Stimulated activated CD4-positive, alpha-beta T cell treated with anti-CD3 and anti-CD28 coated beads, TNF-alpha, amount 100 ng/mL, for 24 hours (primary cell): ENCODE measurements around the gene RBP7.
A peak's percentile ranks its signal among the peaks of the same experiment; 100 is the strongest.
"Not testable (repeated sequence)": the region's sequence is repeated elsewhere in the genome, so short reads cannot be mapped to it uniquely, and the experiment has no call there.

Source experiments
- DNase-seq, 3 experiments: peaks; one replicate each; pipeline ENCODE4 v3.0.0-alpha.2; 2020; ENCODE audit warnings: low read depth in 3 of 3

The RBP7 gene

DNA sequence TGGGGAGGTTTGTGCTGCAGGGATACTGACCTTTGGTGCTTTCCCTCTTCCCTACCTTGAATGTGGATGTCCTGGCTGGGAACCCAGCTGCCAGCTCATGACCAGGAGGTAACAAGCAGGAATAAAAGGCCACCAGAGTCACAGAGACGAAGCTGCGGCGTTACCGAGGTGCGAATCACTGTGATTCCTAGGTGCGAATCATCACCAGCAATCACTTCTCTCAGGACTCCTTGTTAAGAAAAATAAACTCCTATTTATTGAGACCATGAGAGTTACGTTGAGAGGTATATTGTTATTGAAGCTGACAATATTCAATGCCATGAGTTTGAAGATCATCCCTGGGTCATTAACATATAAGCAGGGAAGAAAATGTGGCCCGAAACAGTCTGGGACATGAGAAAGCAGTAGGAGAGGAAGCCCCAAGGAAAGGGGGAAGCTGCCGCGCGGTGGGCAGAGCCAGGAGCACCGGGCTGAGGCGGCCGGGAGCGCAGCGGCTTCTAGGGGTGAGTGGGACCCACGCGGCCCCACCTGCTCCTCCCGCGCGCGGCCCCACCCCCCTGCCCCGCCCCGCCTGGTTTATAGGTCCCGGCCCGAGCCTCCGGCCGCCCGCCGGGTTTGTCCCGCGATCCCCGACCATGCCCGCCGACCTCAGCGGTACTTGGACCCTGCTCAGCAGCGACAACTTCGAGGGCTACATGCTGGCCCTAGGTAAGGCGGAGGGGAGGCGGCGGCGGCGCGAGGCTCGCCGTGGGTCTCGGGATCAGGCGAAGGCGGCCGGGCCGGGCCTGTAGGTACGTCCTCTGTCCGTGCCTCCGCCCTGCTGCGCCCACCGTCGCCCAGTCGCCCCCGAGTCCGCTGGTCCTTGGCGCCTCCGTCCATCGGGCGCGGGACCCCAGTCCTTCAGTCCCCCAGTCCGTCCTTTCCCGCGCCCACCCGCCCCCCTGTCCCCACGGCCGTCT is at the start of gene RBP7:
Gene RBP7, plus strand, starts transcription at position 605 of the 959 bp plus-strand sequence. Its CDS starts 31 bp downstream, at position 636.
- peak in 1 of 3 experiments; percentile 5 for DNase-seq

DNA sequence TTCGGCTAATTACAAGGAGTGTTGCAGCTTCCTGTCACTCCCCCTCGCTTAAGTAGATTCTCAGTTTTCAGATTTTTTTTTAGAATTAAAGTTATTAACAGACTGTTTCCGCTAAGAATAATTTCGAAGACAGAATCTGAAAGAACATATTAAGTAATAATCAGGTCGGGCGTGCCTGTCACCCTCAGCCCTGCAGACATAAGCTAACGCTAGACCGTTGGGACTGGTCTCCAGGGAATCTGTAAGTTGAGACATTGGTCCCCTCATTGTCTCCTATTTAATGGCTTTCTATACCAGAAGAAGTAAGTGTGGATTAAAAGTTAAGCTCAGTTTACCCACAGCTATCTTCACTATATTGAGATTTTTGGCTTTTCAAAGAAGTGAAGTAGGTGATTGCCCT is 39.3 kb upstream of the RBP7 start:
- DNase-seq = no peak

DNA sequence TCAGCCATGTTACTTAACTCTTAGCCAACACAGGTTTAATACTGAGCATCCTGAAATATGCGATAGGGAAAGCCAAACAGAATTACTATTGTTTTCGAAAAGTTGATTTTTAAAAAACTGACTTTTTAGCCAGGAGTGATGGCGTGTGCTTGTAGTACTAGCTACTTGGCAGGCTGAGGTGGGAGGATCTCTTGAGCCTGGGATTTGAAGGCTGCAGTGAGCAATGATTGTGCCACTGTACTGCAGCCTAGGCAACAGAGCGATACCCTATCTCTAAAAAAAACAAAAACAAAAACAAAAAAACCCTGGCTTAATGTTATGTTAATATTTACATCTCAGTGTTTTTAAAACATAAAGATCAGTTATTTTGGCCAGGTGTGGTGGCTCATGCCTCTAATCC is 37.0 kb upstream of the RBP7 start:
- DNase-seq = no peak

DNA sequence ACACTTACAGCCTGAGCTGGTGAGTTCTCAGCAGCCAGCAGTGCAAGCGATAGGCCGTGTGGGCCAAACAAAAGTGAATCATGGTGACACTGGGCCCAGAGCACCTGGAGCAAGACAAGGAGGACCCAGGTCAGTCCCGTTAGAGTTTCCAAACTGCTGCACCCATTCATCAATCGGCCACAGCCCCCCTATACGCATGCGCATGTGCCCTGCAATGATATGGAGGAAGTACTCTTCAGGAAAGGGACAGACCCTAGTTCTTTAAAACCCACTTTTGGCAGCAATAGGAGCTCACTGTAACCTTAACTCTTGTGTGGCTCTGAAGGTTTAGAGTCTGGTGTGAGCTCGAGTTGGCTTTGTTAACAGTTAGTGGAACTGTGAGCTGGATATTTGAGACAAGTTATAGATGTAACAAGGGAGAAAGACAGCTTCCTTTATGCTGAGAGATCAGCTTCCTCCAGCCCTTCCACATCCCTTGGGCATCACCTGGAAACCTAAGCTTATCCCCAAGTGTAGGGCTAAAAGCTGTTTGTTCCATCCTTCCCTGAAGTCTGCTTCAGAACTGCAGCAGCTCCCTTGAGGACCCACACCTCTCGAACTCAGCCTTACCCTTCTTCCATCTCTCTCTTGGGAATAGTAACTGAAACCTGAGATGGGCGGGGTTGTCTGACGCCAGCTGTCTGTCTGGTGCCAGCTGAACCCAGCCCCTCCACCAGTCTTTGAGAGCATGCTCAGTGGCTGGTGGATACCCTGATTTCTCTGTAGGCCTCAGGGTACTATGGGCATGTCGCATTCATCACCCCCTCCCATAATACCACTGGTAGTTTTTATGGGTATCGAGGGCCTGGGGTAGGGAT is 36.1 kb upstream of the RBP7 start:
- no peak for DNase-seq

DNA sequence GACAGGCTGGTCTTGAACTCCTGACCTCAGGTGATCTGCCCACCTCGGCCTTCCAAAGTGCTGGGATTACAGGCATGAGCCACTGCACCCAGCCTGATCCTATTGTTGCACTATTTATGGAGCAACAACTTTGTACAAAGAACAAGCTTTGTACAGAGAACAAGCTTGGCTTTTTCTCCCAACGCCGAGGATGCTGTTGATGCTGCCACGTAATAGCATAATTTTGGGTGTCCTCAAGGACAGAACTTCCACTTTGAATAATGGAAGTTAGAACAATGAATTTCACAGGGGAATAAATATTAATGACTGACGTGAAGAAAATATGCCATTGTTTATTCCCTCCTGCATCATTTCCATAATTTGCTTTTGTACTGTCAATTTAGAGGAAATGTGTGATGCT is 12.8 kb upstream of the RBP7 start:
- DNase-seq = no peak

DNA sequence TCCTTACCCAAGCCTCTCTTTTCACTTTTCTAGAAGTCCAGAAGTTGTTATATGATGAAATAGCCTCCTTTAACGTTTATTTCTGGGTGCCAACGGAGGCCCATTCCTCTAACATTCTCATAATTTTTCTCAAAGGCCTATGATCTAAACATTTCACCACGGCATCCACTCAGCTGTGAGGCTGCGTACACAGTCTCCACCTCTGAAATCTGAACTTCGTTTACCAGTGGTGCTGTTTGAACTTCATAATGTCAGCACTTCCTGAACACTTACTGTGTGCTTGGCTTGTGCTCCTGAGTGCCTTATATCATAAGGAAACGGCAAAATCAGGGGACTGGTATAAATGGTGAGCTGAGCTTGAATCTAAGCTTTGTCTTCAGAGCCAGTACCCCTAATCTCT is 12.0 kb upstream of the RBP7 start:
- no peak for DNase-seq

DNA sequence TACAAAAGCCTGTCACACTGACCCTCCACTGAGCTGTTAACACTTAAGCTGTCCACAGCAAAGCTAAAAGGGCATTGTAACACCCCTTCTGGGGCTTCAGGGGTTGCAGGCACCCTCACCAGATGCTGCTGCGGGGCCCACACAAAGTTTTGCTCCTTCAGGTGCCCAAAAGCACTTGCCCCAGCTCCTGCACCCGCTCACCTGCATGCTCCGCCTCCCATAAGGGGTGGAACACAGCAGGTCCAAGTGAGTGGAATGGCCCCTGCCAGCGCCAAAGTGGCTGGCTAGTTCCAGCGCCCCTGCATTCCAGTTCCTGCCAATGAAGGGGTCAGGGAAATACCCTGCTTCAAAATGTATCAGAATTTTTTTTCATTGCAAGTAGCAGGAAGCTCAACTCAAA is 7.3 kb upstream of the RBP7 start:
- no peak for DNase-seq

DNA sequence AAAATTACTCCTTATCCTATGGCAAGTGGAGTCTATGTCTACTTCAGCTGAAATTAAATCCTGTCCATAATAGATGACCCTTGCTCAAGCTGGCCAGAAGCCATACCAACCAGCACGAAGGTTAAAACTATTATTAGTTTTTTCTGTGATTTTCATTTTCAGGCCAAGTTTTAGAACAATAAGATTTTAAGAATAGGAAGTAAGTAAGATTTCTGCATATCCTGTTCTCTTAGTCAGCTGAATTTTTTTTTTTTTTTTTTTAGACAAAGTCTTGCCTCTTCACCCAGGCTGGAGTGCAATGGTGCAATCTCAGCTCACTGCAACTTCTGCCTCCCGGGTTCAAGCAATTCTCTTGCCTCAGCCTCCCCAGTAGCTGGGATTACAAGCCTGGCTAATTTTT is 6.1 kb upstream of the RBP7 start:
- DNase-seq = no peak

DNA sequence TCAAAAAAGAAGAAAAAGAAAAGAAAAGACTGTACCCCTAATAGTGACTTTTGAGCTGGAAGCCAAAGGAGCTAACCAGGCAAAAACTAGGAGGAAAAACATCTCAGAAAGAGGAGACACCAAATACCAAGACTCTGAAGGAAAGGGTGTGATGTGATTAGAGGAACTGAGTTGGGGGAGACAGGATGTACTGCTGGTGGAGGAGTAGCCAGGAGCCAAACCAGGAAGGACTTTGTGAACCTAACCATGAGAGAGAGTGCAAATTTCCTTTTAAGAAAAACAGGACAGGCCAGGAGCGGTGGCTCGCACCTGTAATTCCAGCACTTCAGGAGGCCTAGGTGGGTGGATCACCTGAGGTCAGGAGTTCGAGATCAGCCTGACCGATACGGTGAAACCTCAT is 4.1 kb upstream of the RBP7 start:
- DNase-seq = no peak

DNA sequence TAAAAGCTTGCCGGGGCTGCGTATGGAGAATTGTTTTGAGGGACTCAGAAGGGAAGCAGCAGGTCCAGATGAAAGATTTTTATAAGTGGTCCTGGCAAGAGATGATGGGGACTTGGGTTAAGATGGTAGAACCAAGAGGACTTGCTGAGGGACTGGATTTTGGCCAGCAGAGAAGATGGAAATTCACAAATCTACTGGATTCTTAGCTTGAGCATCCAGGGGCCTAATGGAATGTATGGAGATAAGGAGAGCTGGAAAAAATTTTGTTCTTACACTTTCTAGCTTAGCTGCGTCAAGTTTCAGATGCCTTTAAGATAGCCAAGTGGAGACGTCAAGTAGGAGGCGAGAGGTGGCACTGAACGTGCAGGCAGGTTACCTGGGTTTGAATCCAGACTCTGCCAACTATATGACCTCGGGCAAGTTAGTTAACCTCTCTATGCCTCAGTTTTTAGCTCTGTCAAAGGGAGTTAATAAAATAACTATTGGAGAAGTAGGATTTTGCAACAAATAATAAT is 3.4 kb upstream of the RBP7 start:
- DNase-seq = no peak

DNA sequence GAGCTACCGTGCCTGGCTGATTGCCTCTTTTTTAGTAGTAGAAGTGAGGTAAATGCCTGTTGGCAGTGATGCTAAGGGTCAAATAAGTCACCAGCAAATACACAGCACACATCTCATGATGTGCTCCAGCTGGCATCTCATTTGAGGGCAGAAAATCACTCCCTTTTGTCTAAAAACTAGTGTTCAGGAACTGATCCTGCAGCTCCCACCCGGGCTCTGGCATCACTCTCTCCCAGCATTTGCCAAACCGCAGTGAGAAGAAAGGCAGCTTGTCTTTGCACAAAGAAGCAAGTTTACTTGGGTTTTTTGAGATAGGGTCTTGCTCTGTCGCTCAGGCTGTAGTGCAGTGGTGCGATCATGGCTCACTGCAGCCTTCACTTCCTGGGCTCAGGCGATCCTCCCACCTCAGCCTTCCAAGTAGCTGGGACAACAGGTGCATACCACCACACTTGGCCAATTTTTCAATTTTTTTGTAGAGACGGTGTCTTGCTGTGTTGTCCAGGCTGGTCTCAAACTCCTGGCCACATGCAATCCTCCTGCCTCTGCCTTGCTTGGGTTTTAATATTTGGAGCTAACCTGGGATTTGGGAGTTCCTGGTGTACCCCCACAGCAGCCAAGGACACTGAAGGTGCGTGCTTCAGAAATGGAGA is 4.1 kb downstream of the RBP7 start:
- DNase-seq = no peak

DNA sequence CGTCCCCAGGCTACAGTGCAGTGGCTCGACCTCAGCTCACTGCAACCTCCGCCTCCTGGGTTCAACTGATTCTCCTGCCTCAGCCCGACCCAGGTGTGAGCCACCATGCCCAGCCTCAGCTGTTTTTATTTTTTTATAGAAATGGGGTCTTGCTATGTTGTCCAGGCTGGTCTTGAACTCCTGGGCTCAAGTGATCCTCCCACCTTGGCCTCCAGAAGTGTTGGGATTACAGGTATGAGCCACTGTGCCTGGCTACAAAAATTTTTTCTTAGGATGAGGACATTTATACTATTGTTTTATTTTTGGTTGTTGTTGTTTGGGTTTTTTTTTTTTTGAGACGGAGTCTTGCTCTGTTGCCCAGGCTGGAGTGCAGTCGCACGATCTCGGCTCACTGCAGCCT is 8.2 kb downstream of the RBP7 start:
- not testable (repeated sequence) for DNase-seq

DNA sequence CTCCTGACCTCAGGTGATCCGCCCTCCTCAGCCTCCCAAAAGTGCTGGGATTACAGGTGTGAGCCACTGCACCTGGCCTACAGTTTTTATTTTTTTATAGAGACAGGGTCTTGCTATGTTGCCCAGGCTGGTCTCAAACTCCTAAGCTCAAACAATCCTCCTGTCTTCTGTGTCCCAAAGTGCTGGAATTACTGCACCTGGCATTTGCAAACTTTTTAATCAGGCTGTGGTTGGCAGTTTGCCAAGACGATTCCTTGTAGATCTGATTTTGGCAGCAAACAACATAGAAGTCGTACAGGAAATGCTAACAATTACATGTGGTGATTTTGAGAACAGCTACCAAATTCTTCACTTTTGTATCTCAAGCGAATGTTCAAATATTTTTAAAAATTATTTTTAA is 10.1 kb downstream of the RBP7 start:
- DNase-seq = no peak

DNA sequence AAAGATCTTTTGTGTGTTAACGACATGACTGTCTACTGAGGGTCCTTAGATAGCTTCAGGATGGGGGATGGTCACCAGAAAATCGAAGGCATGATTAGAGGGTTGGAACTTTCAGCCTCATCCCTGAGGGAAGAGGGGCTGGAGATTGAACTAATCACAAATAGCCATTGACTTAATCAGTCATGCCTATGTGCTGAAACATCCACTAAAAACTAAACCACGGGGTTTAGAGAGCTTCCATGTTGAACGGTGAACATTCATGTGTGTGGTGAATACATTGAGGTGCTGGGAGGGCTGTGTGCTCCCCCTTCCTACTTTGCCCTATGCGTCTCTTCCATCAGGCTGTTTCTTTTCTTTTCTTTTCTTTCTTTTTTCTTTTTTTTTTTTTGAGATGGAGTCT is 17.0 kb downstream of the RBP7 start:
- DNase-seq = no peak

DNA sequence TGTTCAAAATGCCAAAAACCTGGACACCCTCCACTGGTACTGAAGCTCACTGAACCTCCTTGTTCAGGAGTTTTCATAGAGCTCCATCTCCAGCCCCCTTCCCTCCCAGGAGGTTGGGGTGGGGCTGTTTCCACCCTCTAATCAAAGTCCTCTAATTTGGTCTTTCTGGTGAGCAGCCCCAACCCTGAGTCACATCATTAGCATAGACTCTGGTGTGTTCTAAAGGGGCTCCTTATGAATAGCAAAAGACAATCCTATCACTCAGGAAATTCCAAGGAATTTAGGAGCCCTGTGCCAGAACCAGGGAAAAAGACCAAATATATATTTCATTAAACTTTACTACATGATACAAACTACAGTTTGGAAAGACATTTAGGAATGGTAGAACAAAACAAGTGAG is 22.5 kb downstream of the RBP7 start:
- DNase-seq = no peak

DNA sequence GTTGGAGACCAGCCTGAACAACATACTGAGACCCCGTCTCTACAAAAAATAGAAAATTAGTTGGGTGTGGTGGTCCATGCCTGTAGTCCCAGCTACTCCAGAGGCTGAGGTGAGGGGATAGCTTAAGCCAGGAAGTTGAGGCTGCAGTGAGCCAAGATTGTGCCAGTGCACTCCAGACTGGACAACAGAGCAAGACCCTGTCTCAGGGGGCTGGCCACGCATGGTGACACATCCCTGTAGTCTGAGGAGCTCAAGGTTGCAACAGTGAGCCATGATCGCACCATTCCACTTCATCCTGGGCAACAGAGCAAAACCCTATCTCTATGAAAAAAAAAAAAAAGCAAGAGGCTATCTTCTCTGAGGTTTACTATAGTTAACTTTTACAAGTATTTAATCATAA is 23.1 kb downstream of the RBP7 start:
- DNase-seq = no peak

DNA sequence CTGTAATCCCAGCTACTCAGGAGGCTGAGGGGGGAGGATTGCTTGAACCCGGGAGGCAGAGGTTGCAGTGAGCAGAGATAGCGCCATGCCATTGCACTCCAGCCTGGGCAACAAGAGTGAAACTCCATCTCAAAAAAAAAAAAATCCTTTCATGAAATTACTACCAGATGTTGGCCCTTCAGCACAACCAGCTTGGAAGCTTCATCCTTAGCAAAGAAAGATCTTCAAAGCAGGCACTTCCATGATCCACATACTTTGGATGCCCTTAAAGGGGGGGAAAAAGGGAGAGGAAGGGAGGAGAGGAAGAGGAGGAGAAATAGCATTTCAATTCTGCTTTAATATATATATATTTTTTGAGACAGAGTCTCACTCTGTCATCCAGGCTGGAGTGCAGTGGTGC is 23.6 kb downstream of the RBP7 start:
- not testable (repeated sequence) for DNase-seq

DNA sequence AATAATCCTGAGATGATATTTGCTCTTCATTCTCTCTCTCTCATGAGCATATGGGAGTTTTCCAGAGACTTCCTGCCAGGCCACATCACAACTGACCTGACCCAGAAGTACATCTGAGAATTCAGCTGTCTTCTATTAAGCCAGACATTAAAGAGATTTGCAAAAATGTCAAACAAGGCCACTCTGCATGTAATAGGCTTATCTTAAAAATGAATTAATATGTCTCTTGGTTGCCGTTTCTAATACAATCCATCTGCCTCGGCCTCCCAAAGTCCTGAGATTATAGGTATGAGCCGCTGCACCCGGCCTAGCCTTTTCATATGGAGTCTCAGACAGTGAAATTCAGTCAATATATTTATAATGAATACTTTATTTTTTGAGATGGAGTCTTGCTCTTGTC is 25.0 kb downstream of the RBP7 start:
- DNase-seq = not testable (repeated sequence)

DNA sequence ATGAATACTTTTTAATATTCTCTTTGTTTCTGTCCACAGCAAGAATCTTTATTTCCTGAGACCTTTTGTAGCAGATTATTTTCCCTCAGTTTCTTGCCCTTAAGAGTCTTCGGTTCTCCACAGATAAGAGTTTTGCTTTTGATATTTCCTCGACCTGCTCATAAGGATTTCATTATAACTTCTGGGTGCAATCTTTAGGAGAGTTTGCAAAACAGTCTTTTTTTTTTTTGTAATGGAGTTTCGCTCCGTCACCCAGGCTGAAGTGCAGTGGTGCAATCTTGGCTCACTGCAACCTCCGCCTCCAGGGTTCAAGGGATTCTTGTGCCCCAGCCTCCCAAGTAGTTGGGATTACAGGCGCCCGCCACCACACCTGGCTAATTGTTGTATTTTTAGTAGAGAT is 25.6 kb downstream of the RBP7 start:
- no peak for DNase-seq

DNA sequence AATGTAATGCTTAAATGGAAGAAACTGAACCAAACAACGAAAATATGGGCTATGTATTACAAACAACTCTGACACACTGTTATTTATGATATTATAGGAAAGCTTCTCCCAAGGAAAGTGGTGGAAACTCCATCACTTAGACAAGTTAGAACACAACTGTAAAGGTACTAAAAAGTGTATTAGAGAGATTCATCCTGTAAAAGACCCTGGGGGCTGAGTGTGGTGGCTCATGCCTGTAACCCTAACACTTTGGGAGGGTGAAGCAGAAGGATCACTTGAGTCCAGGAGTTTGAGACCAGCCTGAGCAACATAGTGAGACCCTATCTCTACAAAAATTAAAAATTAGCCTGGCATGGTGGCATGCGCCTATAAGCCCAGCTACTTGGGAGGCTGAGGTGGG is 28.3 kb downstream of the RBP7 start:
- no peak for DNase-seq

DNA sequence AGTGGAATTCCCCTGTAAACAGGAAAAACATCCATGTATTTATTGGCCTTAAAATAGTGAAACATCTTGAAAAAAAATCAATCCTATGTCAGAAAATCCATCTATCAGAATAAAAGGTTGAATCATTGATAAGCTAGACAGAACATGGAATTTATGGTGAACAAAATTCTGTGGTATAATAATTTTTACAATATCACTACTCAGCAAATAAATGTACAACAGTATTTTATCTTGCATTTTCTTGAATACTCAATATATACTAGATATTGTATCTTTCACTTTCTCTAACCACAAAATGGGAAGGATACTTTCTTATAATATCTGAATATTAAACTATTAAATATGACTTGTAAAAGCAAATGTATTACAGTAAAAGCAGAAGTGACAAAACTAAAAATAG is 30.0 kb downstream of the RBP7 start:
- no peak for DNase-seq

DNA sequence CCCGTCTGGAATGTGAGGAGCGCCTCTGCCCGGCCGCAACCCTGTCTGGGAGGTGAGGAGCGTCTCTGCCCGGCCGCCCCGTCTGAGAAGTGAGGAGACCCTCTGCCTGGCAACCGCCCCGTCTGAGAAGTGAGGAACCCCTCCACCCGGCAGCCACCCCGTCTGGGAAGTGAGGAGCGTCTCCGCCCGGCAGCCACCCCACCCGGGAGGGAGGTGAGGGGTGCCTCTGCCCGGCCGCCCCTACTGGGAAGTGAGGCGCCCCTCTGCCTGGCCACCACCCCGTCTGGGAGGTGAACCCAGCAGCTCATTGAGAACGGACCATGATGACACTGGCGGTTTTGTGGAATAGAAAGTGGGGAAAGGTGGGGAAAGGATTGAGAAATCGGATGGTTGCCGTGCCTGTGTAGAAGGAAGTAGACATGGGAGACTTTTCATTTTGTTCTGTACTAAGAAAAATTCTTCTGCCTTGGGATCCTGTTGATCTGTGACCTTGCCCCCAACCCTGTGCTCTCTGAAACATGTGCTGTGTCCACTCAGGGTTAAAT is 32.0 kb downstream of the RBP7 start:
- not testable (repeated sequence) for DNase-seq
